Measurements from ENCODE around the gene SULT1A2. TPM values are rescaled to one million over a fixed set of nuclear protein-coding genes. Genes with fewer than 3 reads are reported as not detected.
"Not testable (repeated sequence)": the region's sequence is repeated elsewhere in the genome, so short reads cannot be mapped to it uniquely, and the experiment has no call there.

Gene SULT1A2
- total RNA-seq, 1 donor from 2014 or later = 0.23 TPM

GRCh38 chr16:28603381-28604185 lies 6.7 kb upstream of the SULT1A2 start:
- Mint-ChIP-seq H3K27me3 (no peaks in the 10 kb centered on the region), H3K36me3 (ENCODE audit: low read depth) (no peaks in the 10 kb centered on the region), H3K9me3 (no peaks in the 10 kb centered on the region), H3K4me1 (no peaks in the 10 kb centered on the region), H3K27ac (no peak overlapping the region), H3K4me3 (no peak overlapping the region)
- intact Hi-C loops (cut with micrococcal nuclease) = no loop called here
- DNase-seq = no peak

- DNase-seq = no peak
- Mint-ChIP-seq H3K36me3 (ENCODE audit: low read depth) (no peaks in the 10 kb centered on the region), H3K27me3 (no peaks in the 10 kb centered on the region), H3K9me3 (no peaks in the 10 kb centered on the region), H3K4me3 (no peak overlapping the region), H3K27ac (no peak overlapping the region), H3K4me1 (no peaks in the 10 kb centered on the region)
- intact Hi-C loops (cut with micrococcal nuclease) = no loop called here
Measured at GRCh38 chr16:28602529-28602928, 5.7 kb upstream of the SULT1A2 start.

GRCh38 chr16:28602062-28602461 lies 5.2 kb upstream of the SULT1A2 start:
- intact Hi-C loops (cut with micrococcal nuclease); DNase-seq; H3K4me3 Mint-ChIP-seq; H3K4me1 Mint-ChIP-seq; H3K9me3 Mint-ChIP-seq; H3K27me3 Mint-ChIP-seq; H3K27ac Mint-ChIP-seq; H3K36me3 Mint-ChIP-seq (ENCODE audit: low read depth): not testable (repeated sequence)

GRCh38 chr16:28601589-28601988 lies 4.7 kb upstream of the SULT1A2 start:
- not testable (repeated sequence) for H3K27ac Mint-ChIP-seq; H3K36me3 Mint-ChIP-seq (ENCODE audit: low read depth); H3K4me3 Mint-ChIP-seq

GRCh38 chr16:28600965-28601364 lies 4.1 kb upstream of the SULT1A2 start:
- H3K27ac Mint-ChIP-seq; H3K36me3 Mint-ChIP-seq (ENCODE audit: low read depth); intact Hi-C loops (cut with micrococcal nuclease); H3K27me3 Mint-ChIP-seq; H3K9me3 Mint-ChIP-seq; H3K4me3 Mint-ChIP-seq; H3K4me1 Mint-ChIP-seq; DNase-seq: not testable (repeated sequence)

More at GRCh38 chr16:28601589-28601988, 4.7 kb upstream of the SULT1A2 start:
- intact Hi-C loops (cut with micrococcal nuclease); DNase-seq; H3K27me3 Mint-ChIP-seq; H3K9me3 Mint-ChIP-seq; H3K4me1 Mint-ChIP-seq: not testable (repeated sequence)

GRCh38 chr16:28599377-28600285 lies 2.8 kb upstream of the SULT1A2 start:
- intact Hi-C loops (cut with micrococcal nuclease); H3K9me3 Mint-ChIP-seq; H3K36me3 Mint-ChIP-seq (ENCODE audit: low read depth); H3K4me3 Mint-ChIP-seq; H3K27ac Mint-ChIP-seq; DNase-seq; H3K27me3 Mint-ChIP-seq; H3K4me1 Mint-ChIP-seq: not testable (repeated sequence)

GRCh38 chr16:28597692-28598261 lies 927 bp upstream of the SULT1A2 start:
- no peak for DNase-seq
- intact Hi-C loops (cut with micrococcal nuclease) = no loop called here
- no peak overlapping the region for H3K27ac Mint-ChIP-seq

GRCh38 chr16:28596115-28596630 lies 677 bp downstream of the SULT1A2 start:
- no peak for DNase-seq
- Mint-ChIP-seq H3K4me3 (no peak overlapping the region), H3K36me3 (ENCODE audit: low read depth) (peaks cover 1% of the 10 kb centered on the region), H3K9me3 (no peaks in the 10 kb centered on the region), H3K4me1 (no peaks in the 10 kb centered on the region), H3K27ac (no peak overlapping the region), H3K27me3 (no peaks in the 10 kb centered on the region)
- intact Hi-C loops (cut with micrococcal nuclease) = no loop called here

More at GRCh38 chr16:28597692-28598261, 927 bp upstream of the SULT1A2 start:
- no peaks in the 10 kb centered on the region for H3K9me3 Mint-ChIP-seq
- H3K27me3 Mint-ChIP-seq = no peaks in the 10 kb centered on the region
- H3K36me3 Mint-ChIP-seq (ENCODE audit: low read depth) = no peaks in the 10 kb centered on the region
- H3K4me3 Mint-ChIP-seq = no peak overlapping the region
- H3K4me1 Mint-ChIP-seq = no peaks in the 10 kb centered on the region

- DNase-seq; intact Hi-C loops (cut with micrococcal nuclease); H3K9me3 Mint-ChIP-seq; H3K36me3 Mint-ChIP-seq (ENCODE audit: low read depth); H3K27ac Mint-ChIP-seq; H3K4me1 Mint-ChIP-seq; H3K4me3 Mint-ChIP-seq; H3K27me3 Mint-ChIP-seq: not testable (repeated sequence)
Measured at GRCh38 chr16:28595451-28595850, 1.4 kb downstream of the SULT1A2 start.

- H3K4me3 Mint-ChIP-seq = no peak overlapping the region
- H3K4me1 Mint-ChIP-seq = no peaks in the 10 kb centered on the region
- no peaks in the 10 kb centered on the region for H3K9me3 Mint-ChIP-seq
- no peak overlapping the region for H3K27ac Mint-ChIP-seq
- DNase-seq = no peak
- no peaks in the 10 kb centered on the region for H3K27me3 Mint-ChIP-seq
- intact Hi-C loops (cut with micrococcal nuclease) = no loop called here
- peaks cover 14% of the 10 kb centered on the region for H3K36me3 Mint-ChIP-seq (ENCODE audit: low read depth)
Measured at GRCh38 chr16:28592979-28593553, 3.8 kb downstream of the SULT1A2 start.

GRCh38 chr16:28592511-28592910 lies 4.3 kb downstream of the SULT1A2 start:
- no peak for DNase-seq
- Mint-ChIP-seq H3K36me3 (ENCODE audit: low read depth) (peaks cover 14% of the 10 kb centered on the region), H3K27ac (no peak overlapping the region), H3K27me3 (no peaks in the 10 kb centered on the region), H3K9me3 (no peaks in the 10 kb centered on the region), H3K4me3 (no peak overlapping the region), H3K4me1 (no peaks in the 10 kb centered on the region)
- intact Hi-C loops (cut with micrococcal nuclease) = no loop called here

GRCh38 chr16:28591355-28591754 lies 5.5 kb downstream of the SULT1A2 start:
- H3K4me3 Mint-ChIP-seq = no peak overlapping the region
- H3K27me3 Mint-ChIP-seq = no peaks in the 10 kb centered on the region
- no peaks in the 10 kb centered on the region for H3K9me3 Mint-ChIP-seq
- no peak for DNase-seq
- intact Hi-C loops (cut with micrococcal nuclease) = no loop called here
- H3K36me3 Mint-ChIP-seq (ENCODE audit: low read depth) = peaks cover 21% of the 10 kb centered on the region
- no peak overlapping the region for H3K27ac Mint-ChIP-seq
- H3K4me1 Mint-ChIP-seq = no peaks in the 10 kb centered on the region

- DNase-seq = no peak
- no peaks in the 10 kb centered on the region for H3K27me3 Mint-ChIP-seq
- no peaks in the 10 kb centered on the region for H3K4me1 Mint-ChIP-seq
- peaks cover 21% of the 10 kb centered on the region for H3K36me3 Mint-ChIP-seq (ENCODE audit: low read depth)
- intact Hi-C loops (cut with micrococcal nuclease) = no loop called here
- H3K9me3 Mint-ChIP-seq = no peaks in the 10 kb centered on the region
- H3K27ac Mint-ChIP-seq = no peak overlapping the region
- H3K4me3 Mint-ChIP-seq = no peak overlapping the region
Measured at GRCh38 chr16:28590384-28591340, 6.2 kb downstream of the SULT1A2 start.
